Thyroid gland (tissue), 4 donors: ENCODE data around the gene NSA2. TPM values are rescaled to one million over a fixed set of nuclear protein-coding genes. Genes with fewer than 3 reads are reported as not detected.
"Not testable (repeated sequence)": the region's sequence is repeated elsewhere in the genome, so short reads cannot be mapped to it uniquely, and the experiment has no call there.

Experiments
- DNase-seq, 2 donors: peaks; one replicate each; pipeline ENCODE4 v3.0.0-alpha.2; 2019
- H3K27ac ChIP-seq, 3 donors: fragments of 200-600 bp; sonication (generic); 1 replicate in 2 of 3; 2 replicates in 1 of 3; pipeline ENCODE4 v1.5.1; 2016 to 2019; ENCODE audit warnings: mild to moderate bottlenecking in 1 of 3, moderate library complexity in 1 of 3
- H3K27me3 ChIP-seq: fragments of 200-600 bp; sonication (generic); one replicate; pipeline ENCODE4 v1.5.1; 2019
- H3K36me3 ChIP-seq, 2 donors: fragments of 200-600 bp; sonication (generic); one replicate each; pipeline ENCODE4 v1.5.1; 2016 to 2019
- H3K4me1 ChIP-seq, 2 donors: fragments of 200-600 bp; sonication (generic); one replicate each; pipeline ENCODE4 v1.5.1; 2017 to 2019
- H3K4me3 ChIP-seq, 3 donors: fragments of 200-600 bp; sonication (generic); replicated peaks in 1 of 3; 1 replicate in 2 of 3; 2 replicates in 1 of 3; pipeline ENCODE4 v1.5.1; 2016; ENCODE audit warnings: mild to moderate bottlenecking in 1 of 3
- H3K9me3 ChIP-seq: fragments of 200-600 bp; sonication (generic); one replicate; pipeline ENCODE4 v1.5.1; 2017
- CTCF ChIP-seq, 6 experiments: fragments of 200-600 bp in 3 of 6; fragments of 450-650 bp in 3 of 6; sonication (generic) in 3 of 6; IDR thresholded peaks; one replicate each; pipeline ENCODE4 v1.5.1; 2016 to 2019; ENCODE audit warnings: antibody characterized with exemption in 6 of 6, mild to moderate bottlenecking in 2 of 6, inconsistent platforms in 1 of 6, moderate library complexity in 1 of 6
- POLR2A ChIP-seq, 2 donors: fragments of 450-650 bp; IDR thresholded peaks; one replicate each; pipeline ENCODE4 v1.6.1; 2017; ENCODE audit warnings: antibody characterized with exemption in 2 of 2, mild to moderate bottlenecking in 2 of 2, moderate library complexity in 1 of 2
- WGBS, 2 donors: methylation state at CpG; one replicate each; pipeline ENCODE4 v1.1.5; 2017; 5-methylcytosine and 5-hydroxymethylcytosine counted together
- intact Hi-C: fragments of 100-400 bp; cut with DNase I; formaldehyde crosslinking; loops from one replicate; pipeline ENCODE4 v1.15.1; 2023
- total RNA-seq, 4 donors: library from RNA; depleted of rRNA; stranded (reverse); fragments of >200 nt; gene quantifications; one replicate each; pipeline ENCODE4 v1.2.3, GENCODE V29; 2016

NSA2 gene
- total RNA-seq, 4 donors from 2014 or later: 75.3 to 228 (median 93.0) TPM

GRCh38 chr5:74786851-74787250, 19.8 kb downstream of the NSA2 start:
- WGBS, 2 donors: 90 to 94% methylated on average over 6 of the region's 6 CpGs
- Histone ChIP-seq H3K36me3 (no peaks in the 10 kb centered on the region), H3K9me3 (no peaks in the 10 kb centered on the region), H3K27me3 (no peaks in the 10 kb centered on the region), H3K4me3 (no peak overlapping the region), H3K27ac (no peak overlapping the region), H3K4me1 (no peaks in the 10 kb centered on the region)
- intact Hi-C loops: no loop called here
- TF ChIP-seq POLR2A (IDR thresholded peaks at IDR 0.05) (no peak), CTCF (IDR thresholded peaks at IDR 0.05) (no peak)
- DNase-seq: no peak

GRCh38 chr5:74787424-74787823, 20.4 kb downstream of the NSA2 start:
- H3K27ac ChIP-seq: no peak overlapping the region
- TF ChIP-seq POLR2A (IDR thresholded peaks at IDR 0.05) (no peak), CTCF (IDR thresholded peaks at IDR 0.05) (no peak)
- H3K4me3 ChIP-seq: no peak overlapping the region
- WGBS, 2 donors: 94% methylated on average over 6 of the region's 6 CpGs
- no peaks in the 10 kb centered on the region for H3K36me3 ChIP-seq
- no peaks in the 10 kb centered on the region for H3K9me3 ChIP-seq
- no peak for DNase-seq
- H3K4me1 ChIP-seq: no peaks in the 10 kb centered on the region
- H3K27me3 ChIP-seq: no peaks in the 10 kb centered on the region
- intact Hi-C loops: no loop called here

- intact Hi-C loops, H3K9me3 ChIP-seq, H3K36me3 ChIP-seq, H3K4me1 ChIP-seq, H3K4me3 ChIP-seq, DNase-seq, H3K27me3 ChIP-seq, H3K27ac ChIP-seq: not testable (repeated sequence)
- WGBS, 2 donors: 96 to 97% methylated on average over 3 of the region's 3 CpGs
Observed at GRCh38 chr5:74791669-74792068, 24.6 kb downstream of the NSA2 start.

- DNase-seq: no peak
- Histone ChIP-seq H3K27ac (no peak overlapping the region), H3K4me3 (no peak overlapping the region), H3K4me1 (no peaks in the 10 kb centered on the region), H3K9me3 (no peaks in the 10 kb centered on the region), H3K27me3 (no peaks in the 10 kb centered on the region), H3K36me3 (no peaks in the 10 kb centered on the region)
- no peak for TF ChIP-seq POLR2A (IDR thresholded peaks at IDR 0.05)
- no peak for TF ChIP-seq CTCF (IDR thresholded peaks at IDR 0.05)
- 89 to 91% methylated on average over 21 of the region's 21 CpGs for WGBS, 2 donors
- intact Hi-C loops: no loop called here
Observed at GRCh38 chr5:74798977-74799911, 32.2 kb downstream of the NSA2 start.

- H3K36me3 ChIP-seq: no peaks in the 10 kb centered on the region
- H3K27ac ChIP-seq: no peak overlapping the region
- DNase-seq: no peak
- H3K4me1 ChIP-seq: no peaks in the 10 kb centered on the region
- no peak overlapping the region for H3K4me3 ChIP-seq
- H3K9me3 ChIP-seq: no peaks in the 10 kb centered on the region
- no peaks in the 10 kb centered on the region for H3K27me3 ChIP-seq
- intact Hi-C loops: no loop called here
- TF ChIP-seq CTCF (IDR thresholded peaks at IDR 0.05) (no peak), POLR2A (IDR thresholded peaks at IDR 0.05) (no peak)
- 89 to 91% methylated on average over 3 of the region's 3 CpGs for WGBS, 2 donors
Observed at GRCh38 chr5:74801197-74801596, 34.1 kb downstream of the NSA2 start.
